GM12892 (cell line): Measurements from ENCODE around the gene STAC2.

Experiments
- POLR2A ChIP-seq: IDR thresholded peaks from 2 replicates; pipeline ENCODE4 v1.6.1; 2011; ENCODE audit warnings: low read depth, low read length, control low read depth
- POLR2AphosphoS5 ChIP-seq: IDR thresholded peaks from 2 replicates; pipeline ENCODE4 v1.6.1; 2011; ENCODE audit warnings: low read depth, low read length, control low read depth
- TAF1 ChIP-seq: IDR thresholded peaks from 2 replicates; pipeline ENCODE4 v1.6.1; 2011; ENCODE audit warnings: low read depth, mild to moderate bottlenecking, control low read depth, low read length, borderline replicate concordance

GRCh38 chr17:39244600-39245570 is 19.1 kb upstream of the STAC2 start:
- TF ChIP-seq POLR2AphosphoS5: no peak
- TF ChIP-seq TAF1: no peak
- TF ChIP-seq POLR2A: no peak
